Retinal pigment epithelial cell (primary cell): ENCODE data around the gene MRLN.

Experiments used
- DNase-seq: peaks from one replicate; pipeline ENCODE4 v3.0.0-alpha.2; 2010; ENCODE audit warnings: low read depth
- H3K4me3 ChIP-seq: 2 replicates; pipeline ENCODE4 v1.5.1; 2011; ENCODE audit warnings: mild to moderate bottlenecking, low read length, control low read depth, moderate library complexity
- TF ChIP-seq, protein P1 (sequence below): conservative IDR thresholded peaks from 2 replicates; pipeline ENCODE4 v1.5.1; 2011; ENCODE audit warnings: low read depth, low read length, control low read depth, inconsistent platforms

Gene MRLN

DNA sequence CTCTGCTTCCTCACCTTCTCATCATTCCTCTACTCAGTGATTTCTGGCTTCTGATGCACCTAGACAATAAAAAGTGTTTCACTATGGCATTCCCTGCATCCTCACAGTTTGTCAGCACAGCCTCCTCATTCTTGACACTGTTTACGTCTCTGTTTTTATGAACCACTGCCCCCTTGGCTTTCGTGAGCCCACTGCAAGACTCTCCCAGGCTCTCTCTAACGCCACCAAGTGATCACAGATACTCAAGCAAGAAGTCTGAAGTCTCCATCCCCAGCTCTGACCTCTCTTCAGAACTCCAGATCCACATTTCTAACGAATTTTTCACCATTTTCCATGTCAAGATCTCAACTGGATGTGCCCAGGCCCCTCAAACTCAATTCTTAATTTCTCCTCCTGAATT lies 52.5 kb downstream of the MRLN start:
- DNase-seq = no peak
- H3K4me3 ChIP-seq = no peak overlapping the region
- TF ChIP-seq, protein P1, sequence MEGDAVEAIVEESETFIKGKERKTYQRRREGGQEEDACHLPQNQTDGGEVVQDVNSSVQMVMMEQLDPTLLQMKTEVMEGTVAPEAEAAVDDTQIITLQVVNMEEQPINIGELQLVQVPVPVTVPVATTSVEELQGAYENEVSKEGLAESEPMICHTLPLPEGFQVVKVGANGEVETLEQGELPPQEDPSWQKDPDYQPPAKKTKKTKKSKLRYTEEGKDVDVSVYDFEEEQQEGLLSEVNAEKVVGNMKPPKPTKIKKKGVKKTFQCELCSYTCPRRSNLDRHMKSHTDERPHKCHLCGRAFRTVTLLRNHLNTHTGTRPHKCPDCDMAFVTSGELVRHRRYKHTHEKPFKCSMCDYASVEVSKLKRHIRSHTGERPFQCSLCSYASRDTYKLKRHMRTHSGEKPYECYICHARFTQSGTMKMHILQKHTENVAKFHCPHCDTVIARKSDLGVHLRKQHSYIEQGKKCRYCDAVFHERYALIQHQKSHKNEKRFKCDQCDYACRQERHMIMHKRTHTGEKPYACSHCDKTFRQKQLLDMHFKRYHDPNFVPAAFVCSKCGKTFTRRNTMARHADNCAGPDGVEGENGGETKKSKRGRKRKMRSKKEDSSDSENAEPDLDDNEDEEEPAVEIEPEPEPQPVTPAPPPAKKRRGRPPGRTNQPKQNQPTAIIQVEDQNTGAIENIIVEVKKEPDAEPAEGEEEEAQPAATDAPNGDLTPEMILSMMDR = peak; percentile 1

DNA sequence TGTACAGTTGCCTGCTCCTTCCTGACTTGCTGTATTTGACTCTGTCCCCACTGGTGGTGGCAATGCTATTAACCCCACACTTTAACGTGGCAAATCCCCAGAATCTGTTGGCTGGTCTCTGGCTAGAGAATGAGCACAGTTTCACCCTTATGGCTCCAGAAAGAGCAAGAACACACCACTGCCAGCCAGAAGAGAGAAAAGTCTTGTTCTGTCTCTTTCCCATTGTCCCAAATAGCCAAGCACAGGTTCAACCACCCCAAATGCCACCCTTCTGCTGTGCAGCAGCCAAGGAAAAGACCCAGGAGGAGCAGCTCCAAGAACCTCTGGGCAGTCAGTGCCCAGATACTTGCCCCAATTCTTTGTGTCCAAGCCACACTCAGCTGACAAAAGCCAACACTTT lies 54.9 kb downstream of the MRLN start:
- no peak for DNase-seq
- TF ChIP-seq, protein P1 = no peak
- H3K4me3 ChIP-seq = no peak overlapping the region

DNA sequence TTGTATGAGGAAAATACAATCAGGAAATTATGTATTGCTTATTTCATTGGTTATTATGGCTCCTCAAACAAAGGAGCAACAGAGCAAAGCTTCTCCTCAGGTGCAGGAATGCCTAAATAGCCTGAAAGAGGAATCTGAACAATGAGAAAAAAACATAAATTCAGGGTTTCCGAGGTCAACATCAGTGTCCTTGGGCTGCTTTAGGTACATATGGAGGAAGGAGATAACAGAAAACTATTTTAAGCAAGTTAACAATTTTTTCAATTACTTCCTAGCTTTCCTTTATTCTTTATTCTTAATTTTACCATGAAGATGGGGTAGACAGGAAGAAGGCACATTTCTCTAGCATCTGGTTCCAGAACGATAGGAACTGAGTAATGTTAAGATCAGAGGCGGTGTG lies 57.6 kb downstream of the MRLN start:
- TF ChIP-seq, protein P1 = no peak
- DNase-seq = no peak
- H3K4me3 ChIP-seq = no peak overlapping the region

DNA sequence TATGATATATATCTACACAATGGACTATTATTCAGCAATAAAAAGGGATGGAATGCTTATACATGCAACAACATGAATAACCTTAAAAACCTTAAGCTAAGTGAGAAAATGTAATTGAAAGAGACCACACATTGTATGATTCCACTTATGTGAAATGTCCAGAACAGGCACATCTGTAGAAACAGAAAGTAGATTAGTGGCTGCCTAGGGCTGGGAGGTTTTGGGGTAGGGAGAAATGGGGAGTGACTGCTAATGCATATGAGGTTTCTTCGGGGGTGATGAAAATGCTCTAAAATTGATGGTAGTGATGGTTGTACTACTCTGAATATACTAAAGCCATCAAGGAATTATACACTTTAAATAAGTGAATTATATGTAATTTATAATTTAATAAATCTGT lies 58.3 kb downstream of the MRLN start:
- no peak overlapping the region for H3K4me3 ChIP-seq
- no peak for DNase-seq
- TF ChIP-seq, protein P1 = no peak

DNA sequence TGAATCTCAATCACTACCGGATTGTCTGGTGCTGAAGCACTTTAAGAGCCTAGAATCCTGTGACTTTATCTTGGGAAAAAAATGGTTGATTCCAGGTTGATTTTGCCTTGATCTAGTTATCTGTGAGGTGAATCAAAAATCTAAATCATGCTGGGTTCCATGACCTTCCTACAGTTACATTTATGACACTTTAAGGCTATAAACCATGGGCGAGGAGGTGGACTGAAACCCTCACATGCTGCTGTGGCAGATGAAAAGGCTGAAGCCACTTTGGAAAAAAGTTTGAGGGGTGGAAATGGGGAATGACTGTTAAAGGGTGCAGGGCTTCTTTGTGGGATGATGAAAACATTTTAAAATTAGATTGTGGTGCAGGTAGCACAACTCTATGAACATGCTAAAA lies 61.1 kb downstream of the MRLN start:
- H3K4me3 ChIP-seq = no peak overlapping the region
- DNase-seq = no peak
- TF ChIP-seq, protein P1 = no peak

DNA sequence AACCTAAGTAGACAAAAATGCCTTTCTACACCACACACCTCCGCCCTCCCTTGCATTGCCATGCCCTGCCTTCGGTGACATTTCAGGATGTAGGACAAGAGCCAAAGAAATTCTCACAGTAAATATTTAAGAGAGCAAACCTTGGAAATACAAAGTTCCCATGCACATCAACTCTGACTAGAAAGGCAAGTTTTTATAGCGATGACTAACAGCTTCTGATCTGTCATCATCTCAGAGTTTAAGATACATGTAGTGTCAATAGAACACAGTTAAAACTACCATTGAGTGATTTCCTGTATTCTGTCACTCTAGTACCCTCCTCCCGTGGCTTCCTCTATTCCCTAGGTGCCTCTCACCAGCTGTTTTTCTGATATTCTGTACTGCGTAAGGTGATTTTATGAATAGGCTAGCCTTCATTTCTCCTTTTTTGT lies 64.3 kb downstream of the MRLN start:
- H3K4me3 ChIP-seq = no peak overlapping the region
- no peak for DNase-seq
- TF ChIP-seq, protein P1 = no peak

DNA sequence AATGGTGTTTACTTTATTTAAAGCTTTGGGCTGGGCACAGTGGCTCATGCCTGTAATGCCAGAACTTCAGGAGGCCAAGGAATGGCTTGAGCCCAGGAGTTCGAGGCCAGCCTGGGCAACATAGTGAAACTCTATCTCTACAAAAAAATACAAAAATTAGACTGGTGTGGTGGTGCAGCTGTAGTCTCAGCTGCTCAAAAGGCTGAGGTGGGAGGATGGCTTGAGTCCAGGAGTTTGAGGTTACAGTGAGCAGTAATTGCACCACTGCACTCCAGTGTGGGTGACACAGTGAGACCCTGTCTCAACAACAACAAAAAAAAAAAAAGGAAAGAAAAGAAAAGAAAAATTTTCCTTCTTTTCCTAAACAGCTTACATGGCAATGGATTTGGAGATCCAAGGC lies 65.6 kb downstream of the MRLN start:
- DNase-seq = no peak
- TF ChIP-seq, protein P1 = no peak
- no peak overlapping the region for H3K4me3 ChIP-seq
